Neural cell (in vitro differentiated cells): Measurements from ENCODE around the gene RAB3IP. TPM values are rescaled to one million over a fixed set of nuclear protein-coding genes. Genes with fewer than 3 reads are reported as not detected.
"Not testable (repeated sequence)": the region's sequence is repeated elsewhere in the genome, so short reads cannot be mapped to it uniquely, and the experiment has no call there.

Experiments used
- H2AFZ ChIP-seq: fragments of 200-600, 300-800 bp; sonication (generic), shearing (Covaris generic); 2 replicates; pipeline ENCODE4 v1.6.0; 2014; ENCODE audit warnings: low read depth, mild to moderate bottlenecking, antibody characterized with exemption, low read length, moderate library complexity
- H3F3A ChIP-seq: fragments of 200-600 bp; shearing (Covaris generic); 2 replicates; pipeline ENCODE4 v1.6.1; 2016; ENCODE audit warnings: mild to moderate bottlenecking, moderate library complexity, mixed read lengths, antibody characterized with exemption, low read length; ENCODE audit not compliant: insufficient read depth, poor library complexity, severe bottlenecking
- H3K27ac ChIP-seq: fragments of 200-600, 300-800 bp; sonication (generic), shearing (Covaris generic); 2 replicates; pipeline ENCODE4 v1.5.1; 2014; ENCODE audit warnings: mild to moderate bottlenecking, low read length, moderate library complexity
- H3K27me3 ChIP-seq: fragments of 300-800, 200-600 bp; sonication (generic), shearing (Covaris generic); 2 replicates; pipeline ENCODE4 v1.6.0; 2014; ENCODE audit warnings: mild to moderate bottlenecking, low read depth, low read length, moderate library complexity; ENCODE audit not compliant: insufficient read depth
- H3K36me3 ChIP-seq: fragments of 300-800, 200-600 bp; sonication (generic), shearing (Covaris generic); 2 replicates; pipeline ENCODE4 v1.5.1; 2014; ENCODE audit warnings: mild to moderate bottlenecking, antibody characterized with exemption, low read length, moderate library complexity; ENCODE audit not compliant: insufficient read depth
- H3K4me2 ChIP-seq: fragments of 300-800, 200-600 bp; sonication (generic), shearing (Covaris generic); 2 replicates; pipeline ENCODE4 v1.6.0; 2014; ENCODE audit warnings: mild to moderate bottlenecking, low read length
- H3K4me3 ChIP-seq: fragments of 300-800, 200-600 bp; sonication (generic), shearing (Covaris generic); 2 replicates; pipeline ENCODE4 v1.5.1; 2014; ENCODE audit warnings: mild to moderate bottlenecking, low read length, moderate library complexity
- H3K79me2 ChIP-seq: fragments of 200-600 bp; shearing (Covaris generic); replicated peaks from 2 replicates; pipeline ENCODE4 v1.6.0; 2014; ENCODE audit warnings: mild to moderate bottlenecking, low read length, moderate library complexity; ENCODE audit not compliant: insufficient read depth
- H3K9ac ChIP-seq: fragments of 300-800, 200-600 bp; sonication (generic), shearing (Covaris generic); 2 replicates; pipeline ENCODE4 v1.6.1; 2016; ENCODE audit warnings: mild to moderate bottlenecking, low read length, mixed read lengths
- H3K9me2 ChIP-seq: fragments of 200-600 bp; shearing (Covaris generic); 2 replicates; pipeline ENCODE4 v1.6.1; 2016; ENCODE audit warnings: mild to moderate bottlenecking, low read length, mixed read lengths; ENCODE audit not compliant: insufficient read depth
- H3K9me3 ChIP-seq: fragments of 200-600, 300-800 bp; sonication (generic), shearing (Covaris generic); 2 replicates; pipeline ENCODE4 v1.6.1; 2016; ENCODE audit warnings: mild to moderate bottlenecking, mixed run types, low read length, moderate library complexity, mixed read lengths
- H4K20me1 ChIP-seq: fragments of 200-600 bp; shearing (Covaris generic); 2 replicates; pipeline ENCODE4 v1.6.1; 2016; ENCODE audit warnings: mild to moderate bottlenecking, mixed run types; ENCODE audit not compliant: insufficient read depth
- EP300 ChIP-seq: fragments of 450-650 bp; conservative IDR thresholded peaks from 2 replicates; pipeline ENCODE4 v1.6.1; 2014; ENCODE audit warnings: antibody characterized with exemption, mild to moderate bottlenecking, moderate library complexity; ENCODE audit not compliant: poor library complexity, severe bottlenecking
- EZH2 ChIP-seq: fragments of 200-600, 300-800 bp; shearing (Covaris generic), sonication (generic); IDR thresholded peaks from 2 replicates; pipeline ENCODE4 v1.6.1; 2014; ENCODE audit warnings: antibody characterized with exemption, low read length, borderline replicate concordance, mild to moderate bottlenecking; ENCODE audit not compliant: insufficient read depth, poor library complexity, severe bottlenecking
- MXI1 ChIP-seq: fragments of 450-650 bp; conservative IDR thresholded peaks from 2 replicates; pipeline ENCODE4 v1.6.1; 2014; ENCODE audit warnings: antibody characterized with exemption, mild to moderate bottlenecking; ENCODE audit not compliant: poor library complexity, severe bottlenecking
- POLR2AphosphoS5 ChIP-seq: IDR thresholded peaks from 2 replicates; pipeline ENCODE4 v1.6.1; 2012
- RAD21 ChIP-seq: fragments of 450-650 bp; conservative IDR thresholded peaks from 2 replicates; pipeline ENCODE4 v1.6.1; 2014; ENCODE audit warnings: antibody characterized with exemption, mild to moderate bottlenecking, moderate library complexity
- SMC3 ChIP-seq: fragments of 450-650 bp; conservative IDR thresholded peaks from 2 replicates; pipeline ENCODE4 v1.6.1; 2014; ENCODE audit warnings: antibody characterized with exemption, mild to moderate bottlenecking, moderate library complexity; ENCODE audit not compliant: poor library complexity
- TAF1 ChIP-seq: IDR thresholded peaks from 2 replicates; pipeline ENCODE4 v1.6.1; 2012; ENCODE audit warnings: low read depth
- polyA plus RNA-seq: library from polyadenylated mRNA; depleted of rRNA; stranded (reverse); fragments of >200 nt; gene quantifications from 2 replicates; pipeline ENCODE4 v1.2.3, GENCODE V29; 2014
- TF ChIP-seq, protein P1 (sequence below): IDR thresholded peaks from 2 replicates; pipeline ENCODE4 v1.6.1; 2012; ENCODE audit warnings: borderline replicate concordance
- TF ChIP-seq, protein P2 (sequence below): fragments of 450-650 bp; IDR thresholded peaks from 2 replicates; pipeline ENCODE4 v1.5.1; 2014; ENCODE audit warnings: antibody characterized with exemption, mild to moderate bottlenecking, moderate library complexity; ENCODE audit not compliant: poor library complexity, severe bottlenecking

RAB3IP gene
- polyA plus RNA-seq, 1 donor from 2014 or later: 24.6 TPM

GRCh38 chr12:69755302-69755701 lies 16.6 kb downstream of the RAB3IP start:
- Histone ChIP-seq H4K20me1 (no peaks in the 10 kb centered on the region), H3K9me3 (no peaks in the 10 kb centered on the region), H3F3A (no peaks in the 10 kb centered on the region), H3K27me3 (no peaks in the 10 kb centered on the region), H2AFZ (no peak overlapping the region), H3K79me2 (no peaks in the 10 kb centered on the region), H3K9ac (no peak overlapping the region), H3K9me2 (no peaks in the 10 kb centered on the region), H3K36me3 (no peaks in the 10 kb centered on the region), H3K4me3 (no peak overlapping the region), H3K4me2 (no peak overlapping the region), H3K27ac (no peak overlapping the region)
- no peak for TF ChIP-seq EP300
- TF ChIP-seq POLR2AphosphoS5: no peak
- TF ChIP-seq TAF1: no peak
- TF ChIP-seq, protein P1, sequence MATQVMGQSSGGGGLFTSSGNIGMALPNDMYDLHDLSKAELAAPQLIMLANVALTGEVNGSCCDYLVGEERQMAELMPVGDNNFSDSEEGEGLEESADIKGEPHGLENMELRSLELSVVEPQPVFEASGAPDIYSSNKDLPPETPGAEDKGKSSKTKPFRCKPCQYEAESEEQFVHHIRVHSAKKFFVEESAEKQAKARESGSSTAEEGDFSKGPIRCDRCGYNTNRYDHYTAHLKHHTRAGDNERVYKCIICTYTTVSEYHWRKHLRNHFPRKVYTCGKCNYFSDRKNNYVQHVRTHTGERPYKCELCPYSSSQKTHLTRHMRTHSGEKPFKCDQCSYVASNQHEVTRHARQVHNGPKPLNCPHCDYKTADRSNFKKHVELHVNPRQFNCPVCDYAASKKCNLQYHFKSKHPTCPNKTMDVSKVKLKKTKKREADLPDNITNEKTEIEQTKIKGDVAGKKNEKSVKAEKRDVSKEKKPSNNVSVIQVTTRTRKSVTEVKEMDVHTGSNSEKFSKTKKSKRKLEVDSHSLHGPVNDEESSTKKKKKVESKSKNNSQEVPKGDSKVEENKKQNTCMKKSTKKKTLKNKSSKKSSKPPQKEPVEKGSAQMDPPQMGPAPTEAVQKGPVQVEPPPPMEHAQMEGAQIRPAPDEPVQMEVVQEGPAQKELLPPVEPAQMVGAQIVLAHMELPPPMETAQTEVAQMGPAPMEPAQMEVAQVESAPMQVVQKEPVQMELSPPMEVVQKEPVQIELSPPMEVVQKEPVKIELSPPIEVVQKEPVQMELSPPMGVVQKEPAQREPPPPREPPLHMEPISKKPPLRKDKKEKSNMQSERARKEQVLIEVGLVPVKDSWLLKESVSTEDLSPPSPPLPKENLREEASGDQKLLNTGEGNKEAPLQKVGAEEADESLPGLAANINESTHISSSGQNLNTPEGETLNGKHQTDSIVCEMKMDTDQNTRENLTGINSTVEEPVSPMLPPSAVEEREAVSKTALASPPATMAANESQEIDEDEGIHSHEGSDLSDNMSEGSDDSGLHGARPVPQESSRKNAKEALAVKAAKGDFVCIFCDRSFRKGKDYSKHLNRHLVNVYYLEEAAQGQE: no peak
- TF ChIP-seq MXI1: no peak
- no peak for TF ChIP-seq EZH2
- no peak for TF ChIP-seq RAD21

- Histone ChIP-seq H3K79me2 (no peaks in the 10 kb centered on the region), H3K4me3 (no peak overlapping the region), H3K4me2 (no peak overlapping the region), H3K9ac (no peak overlapping the region), H3K9me2 (no peaks in the 10 kb centered on the region), H2AFZ (no peak overlapping the region), H4K20me1 (no peaks in the 10 kb centered on the region), H3K27ac (no peak overlapping the region), H3K9me3 (no peaks in the 10 kb centered on the region), H3K27me3 (no peaks in the 10 kb centered on the region), H3K36me3 (no peaks in the 10 kb centered on the region), H3F3A (no peaks in the 10 kb centered on the region)
- no peak for TF ChIP-seq EP300
Measured at GRCh38 chr12:69756088-69756755, 17.6 kb downstream of the RAB3IP start.

DNA sequence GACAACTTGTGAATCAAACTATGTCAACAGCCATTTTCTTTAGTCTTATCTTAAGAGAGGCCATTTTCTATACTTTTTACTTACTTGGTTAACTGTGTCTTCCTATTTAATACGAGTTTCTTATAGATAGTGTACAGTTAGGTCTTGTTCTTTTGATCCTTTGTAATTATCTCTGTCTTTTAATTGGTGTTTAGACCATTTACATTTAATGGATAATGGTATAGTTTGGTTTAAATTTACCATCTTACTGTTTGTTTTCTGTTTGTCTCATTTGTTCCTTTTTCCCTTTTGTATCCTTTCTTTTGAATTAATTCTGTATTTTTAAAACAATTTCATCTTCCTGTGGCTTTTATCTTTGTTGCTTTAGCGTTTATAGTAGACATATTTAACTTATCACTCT lies 19.4 kb downstream of the RAB3IP start:
- Histone ChIP-seq H4K20me1 (no peaks in the 10 kb centered on the region), H2AFZ (no peak overlapping the region), H3K4me3 (no peak overlapping the region), H3K27ac (no peak overlapping the region), H3K79me2 (no peaks in the 10 kb centered on the region), H3K9me3 (no peaks in the 10 kb centered on the region), H3K27me3 (no peaks in the 10 kb centered on the region), H3K9me2 (no peaks in the 10 kb centered on the region), H3K4me2 (no peak overlapping the region), H3K9ac (no peak overlapping the region), H3F3A (no peaks in the 10 kb centered on the region), H3K36me3 (no peaks in the 10 kb centered on the region)
- TF ChIP-seq POLR2AphosphoS5 (no peak), RAD21 (no peak), SMC3 (no peak), MXI1 (no peak), EZH2 (no peak), EP300 (no peak), TAF1 (no peak)
- TF ChIP-seq, protein P1: no peak
- TF ChIP-seq, protein P2, sequence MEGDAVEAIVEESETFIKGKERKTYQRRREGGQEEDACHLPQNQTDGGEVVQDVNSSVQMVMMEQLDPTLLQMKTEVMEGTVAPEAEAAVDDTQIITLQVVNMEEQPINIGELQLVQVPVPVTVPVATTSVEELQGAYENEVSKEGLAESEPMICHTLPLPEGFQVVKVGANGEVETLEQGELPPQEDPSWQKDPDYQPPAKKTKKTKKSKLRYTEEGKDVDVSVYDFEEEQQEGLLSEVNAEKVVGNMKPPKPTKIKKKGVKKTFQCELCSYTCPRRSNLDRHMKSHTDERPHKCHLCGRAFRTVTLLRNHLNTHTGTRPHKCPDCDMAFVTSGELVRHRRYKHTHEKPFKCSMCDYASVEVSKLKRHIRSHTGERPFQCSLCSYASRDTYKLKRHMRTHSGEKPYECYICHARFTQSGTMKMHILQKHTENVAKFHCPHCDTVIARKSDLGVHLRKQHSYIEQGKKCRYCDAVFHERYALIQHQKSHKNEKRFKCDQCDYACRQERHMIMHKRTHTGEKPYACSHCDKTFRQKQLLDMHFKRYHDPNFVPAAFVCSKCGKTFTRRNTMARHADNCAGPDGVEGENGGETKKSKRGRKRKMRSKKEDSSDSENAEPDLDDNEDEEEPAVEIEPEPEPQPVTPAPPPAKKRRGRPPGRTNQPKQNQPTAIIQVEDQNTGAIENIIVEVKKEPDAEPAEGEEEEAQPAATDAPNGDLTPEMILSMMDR: no peak

DNA sequence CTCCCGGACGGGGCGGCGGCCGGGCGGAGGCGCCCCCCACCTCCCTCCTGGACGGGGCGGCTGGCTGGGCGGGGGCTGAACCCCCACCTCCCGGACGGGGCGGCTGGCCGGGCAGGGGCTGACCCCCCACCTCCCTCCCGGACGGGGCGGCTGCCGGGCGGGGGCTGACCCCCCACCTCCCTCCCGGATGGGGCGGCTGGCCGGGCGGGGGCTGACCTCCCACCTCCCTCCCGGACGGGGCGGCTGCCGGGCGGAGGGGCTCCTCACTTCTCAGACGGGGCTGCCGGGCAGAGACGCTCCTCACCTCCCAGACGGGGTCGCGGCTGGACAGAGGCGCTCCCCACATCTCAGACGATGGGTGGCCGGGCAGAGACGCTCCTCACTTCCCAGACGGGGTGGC lies 20.9 kb downstream of the RAB3IP start:
- H3K9me2 ChIP-seq, H3K27ac ChIP-seq, H3K79me2 ChIP-seq, H3K4me2 ChIP-seq, H3K27me3 ChIP-seq, H2AFZ ChIP-seq, H4K20me1 ChIP-seq, H3F3A ChIP-seq, H3K36me3 ChIP-seq, H3K4me3 ChIP-seq, H3K9me3 ChIP-seq, H3K9ac ChIP-seq: not testable (repeated sequence)
